Measurements from ENCODE around the gene CDH13. TPM values are rescaled to one million over a fixed set of nuclear protein-coding genes. Genes with fewer than 3 reads are reported as not detected.

CDH13 gene
- total RNA-seq, 1 donor from 2014 or later: 46.4 TPM

DNA sequence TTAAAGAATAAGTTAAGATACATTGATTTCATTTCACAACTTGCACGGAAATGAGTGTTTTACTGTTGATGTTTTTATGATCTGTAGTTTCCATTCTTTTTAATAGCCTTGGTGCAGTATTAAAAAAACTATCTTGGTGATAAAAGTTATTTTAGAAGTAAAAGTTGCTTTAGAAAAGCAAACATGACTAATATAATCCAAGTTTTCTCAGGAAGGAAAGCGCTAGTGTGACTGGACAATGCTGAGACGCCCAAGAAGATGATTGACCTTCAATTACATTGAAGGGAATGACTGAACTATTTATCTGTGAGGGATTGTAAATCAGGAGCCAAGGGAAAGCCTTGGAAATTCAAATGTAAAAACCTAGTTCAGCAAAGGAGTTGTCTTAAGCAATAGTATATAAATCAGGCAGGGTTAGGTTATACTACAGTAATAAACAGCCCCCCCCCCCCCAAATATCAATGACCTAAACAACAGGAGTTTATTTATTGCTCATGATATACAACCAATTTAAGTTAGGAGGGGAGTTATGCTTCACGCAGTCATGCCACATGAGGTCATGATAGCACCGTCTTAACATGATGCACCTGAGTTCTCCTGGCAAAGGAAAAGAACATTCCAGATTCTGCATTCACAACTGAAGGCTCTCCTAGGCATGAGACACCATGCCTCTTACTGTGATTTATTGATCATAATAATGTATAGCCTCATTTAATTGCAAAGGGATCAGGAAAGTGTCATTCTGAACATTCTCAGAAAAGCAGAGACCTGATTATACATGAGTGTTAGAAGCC is 443.8 kb downstream of the CDH13 start:
- Mint-ChIP-seq H3K9me3 (no peaks in the 10 kb centered on the region), H3K27me3 (peaks cover 14% of the 10 kb centered on the region), H3K36me3 (no peaks in the 10 kb centered on the region), H3K27ac (no peak overlapping the region), H3K4me3 (no peak overlapping the region), H3K4me1 (ENCODE audit: unreplicated experiment) (no peaks in the 10 kb centered on the region)
- no peak for DNase-seq (ENCODE audit: extremely low spot score, unreplicated experiment)
- no peak for TF ChIP-seq CTCF (conservative IDR thresholded peaks at IDR 0.05)

GRCh38 chr16:83075956-83076355 is 449.2 kb downstream of the CDH13 start:
- Mint-ChIP-seq H3K36me3 (no peaks in the 10 kb centered on the region), H3K27ac (no peak overlapping the region), H3K27me3 (peaks cover 10% of the 10 kb centered on the region), H3K4me1 (ENCODE audit: unreplicated experiment) (no peaks in the 10 kb centered on the region), H3K9me3 (no peaks in the 10 kb centered on the region), H3K4me3 (no peak overlapping the region)
- no peak for TF ChIP-seq CTCF (conservative IDR thresholded peaks at IDR 0.05)
- DNase-seq (ENCODE audit: extremely low spot score, unreplicated experiment): no peak

- no peak overlapping the region for H3K4me3 Mint-ChIP-seq
- H3K36me3 Mint-ChIP-seq: no peaks in the 10 kb centered on the region
- H3K9me3 Mint-ChIP-seq: no peaks in the 10 kb centered on the region
- H3K27me3 Mint-ChIP-seq: peaks cover 4% of the 10 kb centered on the region
- DNase-seq (ENCODE audit: extremely low spot score, unreplicated experiment): no peak
- no peak overlapping the region for H3K27ac Mint-ChIP-seq
- H3K4me1 Mint-ChIP-seq (ENCODE audit: unreplicated experiment): no peaks in the 10 kb centered on the region
- TF ChIP-seq CTCF (conservative IDR thresholded peaks at IDR 0.05): no peak
Measured at GRCh38 chr16:83083361-83083760, 456.6 kb downstream of the CDH13 start.

- TF ChIP-seq CTCF (conservative IDR thresholded peaks at IDR 0.05): no peak
- Mint-ChIP-seq H3K27ac (no peak overlapping the region), H3K4me3 (no peak overlapping the region), H3K4me1 (ENCODE audit: unreplicated experiment) (no peaks in the 10 kb centered on the region), H3K9me3 (no peaks in the 10 kb centered on the region), H3K36me3 (no peaks in the 10 kb centered on the region), H3K27me3 (peaks cover 4% of the 10 kb centered on the region)
- DNase-seq (ENCODE audit: extremely low spot score, unreplicated experiment): no peak
Measured at GRCh38 chr16:83085660-83086059, 458.9 kb downstream of the CDH13 start.

DNA sequence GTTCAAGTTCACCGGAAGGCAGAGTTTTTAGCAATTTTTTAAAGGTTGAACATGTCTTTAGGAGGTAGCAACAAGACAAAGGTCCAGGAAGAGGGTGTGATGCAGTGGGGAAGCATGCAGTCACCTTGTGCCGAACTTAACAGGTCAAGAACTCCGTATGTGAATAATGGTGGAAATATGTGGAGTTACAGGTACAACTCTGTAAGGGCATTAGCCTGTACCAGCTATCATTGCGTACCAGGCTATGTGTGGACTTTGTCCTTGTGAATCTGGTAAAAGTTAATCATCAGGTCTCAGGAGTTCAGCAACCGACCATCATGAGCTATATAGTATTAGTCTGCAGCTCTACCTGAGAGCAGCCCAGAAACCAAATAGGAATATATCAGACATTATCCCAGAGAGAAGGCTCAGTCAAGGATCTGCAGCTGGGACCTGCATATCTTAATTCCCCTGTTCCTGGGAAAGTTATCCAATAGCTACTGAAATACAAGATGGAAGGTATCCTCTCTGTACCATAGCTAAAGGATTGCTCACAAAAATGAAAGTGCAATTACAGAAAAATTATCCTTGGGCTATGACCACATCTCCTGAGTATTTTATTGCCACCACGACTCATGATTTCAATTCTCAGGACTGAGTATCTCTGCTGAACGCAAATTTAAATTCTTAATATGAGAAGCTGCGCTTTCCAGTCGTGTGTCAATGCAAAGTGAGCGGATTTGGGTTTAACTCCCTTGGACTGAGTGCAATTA is 469.3 kb downstream of the CDH13 start:
- H3K27me3 Mint-ChIP-seq: peaks cover 5% of the 10 kb centered on the region
- H3K36me3 Mint-ChIP-seq: peaks cover 4% of the 10 kb centered on the region
- TF ChIP-seq CTCF (conservative IDR thresholded peaks at IDR 0.05): no peak
- H3K9me3 Mint-ChIP-seq: peaks cover 6% of the 10 kb centered on the region
- H3K4me3 Mint-ChIP-seq: no peak overlapping the region
- H3K4me1 Mint-ChIP-seq (ENCODE audit: unreplicated experiment): no peaks in the 10 kb centered on the region
- DNase-seq (ENCODE audit: extremely low spot score, unreplicated experiment): no peak
- H3K27ac Mint-ChIP-seq: no peak overlapping the region
